Fibroblast of the conjunctiva (primary cell): ENCODE measurements around the gene ZMPSTE24.
A peak's percentile ranks its signal among the peaks of the same experiment; 100 is the strongest.
"Not testable (repeated sequence)": the region's sequence is repeated elsewhere in the genome, so short reads cannot be mapped to it uniquely, and the experiment has no call there.

ENCODE experiments used
- DNase-seq: peaks from one replicate; pipeline ENCODE4 v3.0.0-alpha.2; 2010; ENCODE audit warnings: low read depth

ZMPSTE24 gene

GRCh38 chr1:40318970-40319621 is 61.1 kb downstream of the ZMPSTE24 start:
- no peak for DNase-seq

- not testable (repeated sequence) for DNase-seq
These were observed 73.4 kb downstream of the ZMPSTE24 start for GRCh38 chr1:40331403-40331802.

- no peak for DNase-seq
These were observed 74.7 kb downstream of the ZMPSTE24 start for GRCh38 chr1:40332695-40333094.

- no peak for DNase-seq
These were observed 79.4 kb downstream of the ZMPSTE24 start for GRCh38 chr1:40337443-40337842.

GRCh38 chr1:40338745-40339419 is 80.8 kb downstream of the ZMPSTE24 start:
- DNase-seq, result peak; percentile 75

- no peak for DNase-seq
These were observed 81.6 kb downstream of the ZMPSTE24 start for GRCh38 chr1:40339420-40340323.

- no peak for DNase-seq
These were observed 83.7 kb downstream of the ZMPSTE24 start for GRCh38 chr1:40341491-40342380.

GRCh38 chr1:40342381-40342717 is 84.3 kb downstream of the ZMPSTE24 start:
- not testable (repeated sequence) for DNase-seq
